Activated B cell treated with CpG ODN at 0.5 μM for 24 hours (primary cell): ENCODE measurements around the gene NDC1. TPM values are rescaled to one million over a fixed set of nuclear protein-coding genes. Genes with fewer than 3 reads are reported as not detected.

Source experiments
- ATAC-seq: fragments of 200-7000 bp; cut with Tn5 transposase; one replicate; pipeline ENCODE4 v1.10.0; 2021; ENCODE audit warnings: low read depth, mild to moderate bottlenecking, moderate library complexity
- CTCF ChIA-PET: fragments of 350-600 bp; sonication (Branson Sonifier 250); formaldehyde crosslinking; loops from one replicate; lab custom pipeline; 2021; ENCODE audit warnings: antibody characterized with exemption; lab: Charles Lee
- POLR2A ChIA-PET: fragments of 350-600 bp; sonication (Branson Sonifier 250); formaldehyde crosslinking; loops from one replicate; lab custom pipeline; 2021; ENCODE audit warnings: antibody characterized with exemption; lab: Charles Lee
- DNase-seq: peaks from one replicate; pipeline ENCODE4 v3.0.0; 2022
- H3K27ac Mint-ChIP-seq: one replicate; pipeline ENCODE4 v1.8.0; 2020; ENCODE audit warnings: mixed read lengths
- H3K27me3 Mint-ChIP-seq: one replicate; pipeline ENCODE4 v1.8.0; 2021; ENCODE audit warnings: mixed read lengths
- H3K36me3 Mint-ChIP-seq: one replicate; pipeline ENCODE4 v1.8.0; 2021; ENCODE audit warnings: low read depth, mixed read lengths
- H3K4me1 Mint-ChIP-seq: one replicate; pipeline ENCODE4 v1.8.0; 2021; ENCODE audit warnings: mixed read lengths
- H3K4me3 Mint-ChIP-seq: one replicate; pipeline ENCODE4 v1.8.0; 2020; ENCODE audit warnings: mild to moderate bottlenecking, mixed read lengths
- H3K9me3 Mint-ChIP-seq: one replicate; pipeline ENCODE4 v1.8.0; 2020; ENCODE audit warnings: mixed read lengths
- intact Hi-C: fragments of 100-400 bp; cut with micrococcal nuclease; formaldehyde crosslinking; loops from one replicate; pipeline ENCODE4 v1.15.1; 2024
- total RNA-seq: library from RNA; stranded (reverse); gene quantifications from 2 replicates; pipeline ENCODE4 v1.2.3, GENCODE V29; 2022
- TF ChIP-seq, protein P1 (sequence below): fragments of 200-600 bp; IDR thresholded peaks from one replicate; pipeline ENCODE4 v1.8.0; 2022; ENCODE audit warnings: antibody characterized with exemption, mild to moderate bottlenecking

The NDC1 gene
- total RNA-seq, 1 donor from 2014 or later = 10.6 TPM

DNA sequence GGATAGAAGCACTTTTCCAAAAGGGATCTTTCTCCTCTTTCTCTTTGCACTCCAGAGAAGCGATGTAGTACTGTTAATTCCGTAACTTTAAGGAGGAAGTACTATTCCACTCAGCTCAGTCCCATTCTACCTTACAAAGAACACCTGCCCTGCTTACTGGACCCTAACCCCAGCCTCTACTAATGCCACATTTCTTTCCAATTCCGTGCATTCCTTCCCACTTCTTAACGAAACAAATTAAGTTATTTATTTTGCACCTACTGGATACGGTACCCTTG lies 511 bp downstream of the NDC1 start:
- DNase-seq (no peak), ATAC-seq (no peak)
- POLR2A ChIA-PET = interaction anchor here (0.7 to 2.5 kb wide), 4 partner anchors 52 to 878 kb away, joined by 3 to 12 read pairs (median 4); partner anchors contain the start of genes IFT25, LRRC42, TTC4 and YIPF1
- intact Hi-C loops = loop anchor here (5.0 kb wide), 1 partner anchor 1960 kb away; the partner anchor contains the start of gene NRDC
- TF ChIP-seq, protein P1, sequence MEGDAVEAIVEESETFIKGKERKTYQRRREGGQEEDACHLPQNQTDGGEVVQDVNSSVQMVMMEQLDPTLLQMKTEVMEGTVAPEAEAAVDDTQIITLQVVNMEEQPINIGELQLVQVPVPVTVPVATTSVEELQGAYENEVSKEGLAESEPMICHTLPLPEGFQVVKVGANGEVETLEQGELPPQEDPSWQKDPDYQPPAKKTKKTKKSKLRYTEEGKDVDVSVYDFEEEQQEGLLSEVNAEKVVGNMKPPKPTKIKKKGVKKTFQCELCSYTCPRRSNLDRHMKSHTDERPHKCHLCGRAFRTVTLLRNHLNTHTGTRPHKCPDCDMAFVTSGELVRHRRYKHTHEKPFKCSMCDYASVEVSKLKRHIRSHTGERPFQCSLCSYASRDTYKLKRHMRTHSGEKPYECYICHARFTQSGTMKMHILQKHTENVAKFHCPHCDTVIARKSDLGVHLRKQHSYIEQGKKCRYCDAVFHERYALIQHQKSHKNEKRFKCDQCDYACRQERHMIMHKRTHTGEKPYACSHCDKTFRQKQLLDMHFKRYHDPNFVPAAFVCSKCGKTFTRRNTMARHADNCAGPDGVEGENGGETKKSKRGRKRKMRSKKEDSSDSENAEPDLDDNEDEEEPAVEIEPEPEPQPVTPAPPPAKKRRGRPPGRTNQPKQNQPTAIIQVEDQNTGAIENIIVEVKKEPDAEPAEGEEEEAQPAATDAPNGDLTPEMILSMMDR = no peak
- peaks cover 6% of the 10 kb centered on the region for H3K9me3 Mint-ChIP-seq
- H3K4me3 Mint-ChIP-seq = peak overlapping the region; percentile 94
- CTCF ChIA-PET = no interaction called here
- no peaks in the 10 kb centered on the region for H3K27me3 Mint-ChIP-seq
- H3K4me1 Mint-ChIP-seq = peaks cover 33% of the 10 kb centered on the region
- peak overlapping the region; percentile 98 for H3K27ac Mint-ChIP-seq
- peaks cover 14% of the 10 kb centered on the region for H3K36me3 Mint-ChIP-seq

DNA sequence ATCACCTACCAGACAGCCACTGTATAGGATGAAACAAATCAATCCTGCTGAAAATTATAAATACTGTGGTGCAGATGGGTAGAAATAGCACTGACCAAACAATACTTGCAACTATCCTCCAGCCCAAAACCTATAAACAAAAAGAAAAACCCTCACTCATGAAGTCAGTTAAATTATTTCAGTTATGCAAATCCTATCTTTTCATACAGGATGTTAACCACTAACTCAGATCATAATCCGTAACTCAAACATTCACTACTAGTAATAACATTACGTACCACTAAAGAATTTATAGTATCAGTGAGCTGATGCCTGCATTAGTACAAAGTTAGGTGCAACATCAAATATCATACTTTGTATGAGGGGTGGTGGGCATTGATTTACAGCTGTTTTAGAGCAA lies 2.6 kb downstream of the NDC1 start:
- Mint-ChIP-seq H3K4me3 (peak overlapping the region; percentile 1), H3K27ac (no peak overlapping the region), H3K9me3 (no peaks in the 10 kb centered on the region), H3K4me1 (peaks cover 35% of the 10 kb centered on the region), H3K27me3 (no peaks in the 10 kb centered on the region), H3K36me3 (peaks cover 20% of the 10 kb centered on the region)
- DNase-seq (no peak), ATAC-seq (no peak)
- ChIA-PET CTCF (interaction anchor here (1.7 kb wide), 1 partner anchor 25 kb away, joined by 7 read pairs; no protein-coding TSS in a partner anchor), POLR2A (no interaction called here)
- intact Hi-C loops = loop anchor here (5.0 kb wide), 1 partner anchor 1958 kb away; the partner anchor contains the start of gene NRDC
- TF ChIP-seq, protein P1 = no peak

DNA sequence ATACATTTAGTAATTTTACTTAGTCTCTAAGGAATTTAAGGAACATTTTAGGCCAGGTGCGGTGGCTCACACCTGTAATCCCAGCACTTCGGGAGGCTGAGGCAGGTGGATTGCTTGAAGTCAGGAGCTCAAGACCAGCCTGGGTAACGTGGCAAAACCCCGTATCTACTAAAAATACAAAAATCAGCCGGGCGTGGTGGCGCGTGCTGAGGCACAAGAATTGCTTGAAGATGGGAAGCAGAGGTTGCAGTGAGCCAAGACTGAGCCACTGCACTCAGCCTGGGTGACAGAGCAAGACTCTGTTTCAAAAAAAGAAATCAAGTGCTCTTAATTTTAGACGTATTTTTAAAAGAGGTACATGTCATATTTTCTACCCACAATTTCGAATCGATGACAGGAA lies 3.3 kb downstream of the NDC1 start:
- Mint-ChIP-seq H3K27ac (no peak overlapping the region), H3K4me1 (peaks cover 35% of the 10 kb centered on the region), H3K9me3 (no peaks in the 10 kb centered on the region), H3K27me3 (no peaks in the 10 kb centered on the region), H3K4me3 (no peak overlapping the region), H3K36me3 (peaks cover 25% of the 10 kb centered on the region)
- TF ChIP-seq, protein P1 = no peak
- DNase-seq (no peak), ATAC-seq (no peak)
- CTCF ChIA-PET = interaction anchor here (1.7 kb wide), 1 partner anchor 26 kb away, joined by 7 read pairs; no protein-coding TSS in a partner anchor
- intact Hi-C loops = loop anchor here (5.0 kb wide), 1 partner anchor 1957 kb away; the partner anchor contains the start of gene NRDC
- POLR2A ChIA-PET = no interaction called here

DNA sequence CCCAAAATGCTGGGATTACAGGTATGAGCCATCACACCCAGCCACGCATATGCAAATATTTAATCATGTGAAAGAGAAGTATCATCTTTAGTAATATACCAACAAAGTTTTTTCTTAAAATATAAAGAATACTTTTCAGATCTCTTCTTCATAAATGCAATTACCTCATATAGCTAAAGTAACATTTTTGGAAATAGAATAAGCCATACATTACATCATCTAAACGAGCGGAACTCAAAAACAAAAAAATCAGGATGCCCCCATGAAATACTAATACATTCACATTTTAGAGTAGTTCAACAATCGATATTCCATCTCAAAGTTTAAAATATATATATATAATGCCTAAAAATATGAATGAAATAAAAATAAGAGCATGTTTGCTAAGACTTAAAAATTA lies 4.7 kb downstream of the NDC1 start:
- ChIA-PET POLR2A (interaction anchor here (0.6 kb wide), 1 partner anchor 14 kb away, joined by 11 read pairs; no protein-coding TSS in a partner anchor), CTCF (no interaction called here)
- Mint-ChIP-seq H3K27me3 (no peaks in the 10 kb centered on the region), H3K9me3 (no peaks in the 10 kb centered on the region), H3K4me3 (no peak overlapping the region), H3K27ac (no peak overlapping the region), H3K36me3 (peaks cover 33% of the 10 kb centered on the region), H3K4me1 (peaks cover 33% of the 10 kb centered on the region)
- TF ChIP-seq, protein P1 = no peak
- intact Hi-C loops = no loop called here
- DNase-seq = no peak
- no peak for ATAC-seq

DNA sequence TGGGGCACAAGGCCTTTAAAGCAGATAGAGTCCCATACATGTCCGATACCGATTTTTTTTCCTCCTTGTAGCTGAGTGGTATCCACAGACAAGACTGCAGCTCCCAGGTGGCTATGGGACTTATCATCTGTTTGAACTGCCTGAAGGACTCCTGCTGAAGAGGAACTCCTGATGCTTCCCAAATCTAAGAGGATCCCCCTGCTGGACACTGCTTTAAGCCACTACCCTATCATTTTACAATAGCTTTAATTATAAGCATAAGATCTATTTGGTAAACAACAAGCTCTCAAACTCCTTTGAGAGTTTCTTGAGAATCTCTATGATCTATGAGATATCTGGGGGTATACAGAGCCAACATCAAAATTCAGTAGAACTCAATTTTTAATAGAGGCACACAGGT lies 11.7 kb downstream of the NDC1 start:
- intact Hi-C loops = no loop called here
- CTCF ChIA-PET = no interaction called here
- Mint-ChIP-seq H3K9me3 (no peaks in the 10 kb centered on the region), H3K27me3 (no peaks in the 10 kb centered on the region), H3K4me3 (no peak overlapping the region), H3K4me1 (no peaks in the 10 kb centered on the region), H3K36me3 (peaks cover 65% of the 10 kb centered on the region), H3K27ac (no peak overlapping the region)
- DNase-seq = no peak
- TF ChIP-seq, protein P1 = no peak
- POLR2A ChIA-PET = no interaction called here
- ATAC-seq = no peak
